HuH-7.5 (cell line): ENCODE data around the gene NDEL1.

Experiments
- DNase-seq: peaks from one replicate; pipeline ENCODE4 v3.0.0; 2011; ENCODE audit warnings: low spot score

Gene NDEL1

GRCh38 chr17:8417806-8418205 lies 17.9 kb upstream of the NDEL1 start:
- no peak for DNase-seq

- no peak for DNase-seq
These were observed 17.2 kb upstream of the NDEL1 start for GRCh38 chr17:8418471-8418870.

GRCh38 chr17:8419305-8419704 lies 16.4 kb upstream of the NDEL1 start:
- no peak for DNase-seq

GRCh38 chr17:8420041-8420934 lies 15.4 kb upstream of the NDEL1 start:
- DNase-seq, result peak; percentile 37

GRCh38 chr17:8421571-8421970 lies 14.1 kb upstream of the NDEL1 start:
- no peak for DNase-seq

- DNase-seq, result no peak
These were observed 9.5 kb upstream of the NDEL1 start for GRCh38 chr17:8426094-8426720.

- no peak for DNase-seq
These were observed 8.9 kb upstream of the NDEL1 start for GRCh38 chr17:8426802-8427201.

GRCh38 chr17:8430966-8431365 lies 4.7 kb upstream of the NDEL1 start:
- DNase-seq, result no peak

- DNase-seq, result peak; percentile 51
These were observed 622 bp downstream of the NDEL1 start for GRCh38 chr17:8436169-8436843.

GRCh38 chr17:8436844-8437171 lies 1.1 kb downstream of the NDEL1 start:
- no peak for DNase-seq

- DNase-seq, result no peak
These were observed 2.8 kb downstream of the NDEL1 start for GRCh38 chr17:8438441-8438840.

- no peak for DNase-seq
These were observed 4.0 kb downstream of the NDEL1 start for GRCh38 chr17:8439681-8440080.

- no peak for DNase-seq
These were observed 6.0 kb downstream of the NDEL1 start for GRCh38 chr17:8441690-8442089.

- no peak for DNase-seq
These were observed 6.6 kb downstream of the NDEL1 start for GRCh38 chr17:8442310-8442709.

- DNase-seq, result no peak
These were observed 8.1 kb downstream of the NDEL1 start for GRCh38 chr17:8443756-8444155.

GRCh38 chr17:8444494-8444893 lies 8.8 kb downstream of the NDEL1 start:
- DNase-seq, result no peak

GRCh38 chr17:8445536-8445935 lies 9.9 kb downstream of the NDEL1 start:
- DNase-seq, result no peak

- no peak for DNase-seq
These were observed 12.1 kb downstream of the NDEL1 start for GRCh38 chr17:8447799-8448198.

- no peak for DNase-seq
These were observed 12.6 kb downstream of the NDEL1 start for GRCh38 chr17:8448310-8448709.

GRCh38 chr17:8451933-8452614 lies 16.4 kb downstream of the NDEL1 start:
- no peak for DNase-seq

GRCh38 chr17:8453326-8453725 lies 17.6 kb downstream of the NDEL1 start:
- no peak for DNase-seq

GRCh38 chr17:8455665-8456209 lies 20.1 kb downstream of the NDEL1 start:
- DNase-seq, result no peak
